ENCODE results near the gene PPP1R16B. TPM values are rescaled to one million over a fixed set of nuclear protein-coding genes. Genes with fewer than 3 reads are reported as not detected.

PPP1R16B gene
- total and polyA plus RNA-seq, 10 of the 15 experiments (the other 5 are each of a cell fraction or from before 2014, with no cell fraction given) = 13.4 to 90.2 (median 66.7) TPM

GRCh38 chr20:38962044-38962927 is 156.8 kb downstream of the PPP1R16B start, which contains the start of gene DHX35 (continued):
- TF ChIP-seq NKRF (conservative IDR thresholded peaks at IDR 0.05) (peak; percentile 86), MLLT1 (IDR thresholded peaks at IDR 0.05) (peak; percentile 66; the same call in 1 of the 2 replicates), POLR2AphosphoS5 (IDR thresholded peaks at IDR 0.05; ENCODE audit: low read length) (peak; percentile 83), CHD2 (IDR thresholded peaks at IDR 0.05; ENCODE audit: borderline replicate concordance, low read depth, low read length) (no peak; the same call in 1 of the 2 replicates), SREBF1 (IDR thresholded peaks at IDR 0.05; ENCODE audit: low read length) (0 out of 2 replicates have a peak, but pooled peaks have one; percentile 24), EGR1 (IDR thresholded peaks at IDR 0.05; ENCODE audit: borderline replicate concordance in 1 of 2, low read depth in 2 of 2, low read length in 2 of 2) (peak; percentile 20 to 93), CREM (IDR thresholded peaks at IDR 0.05; ENCODE audit: low read depth) (no peak), MYC (IDR thresholded peaks at IDR 0.05; ENCODE audit: insufficient read depth, insufficient read length, insufficient replicate concordance, low read length, severe bottlenecking) (no peak), YY1 (IDR thresholded peaks at IDR 0.05; ENCODE audit: low read depth, low read length) (peak; percentile 97), BRCA1 (IDR thresholded peaks at IDR 0.05; ENCODE audit: low read depth, low read length) (no peak), SUPT20H (IDR thresholded peaks at IDR 0.05; ENCODE audit: borderline replicate concordance, control insufficient read depth, low read depth, low read length) (no peak), ATF3 (IDR thresholded peaks at IDR 0.05; ENCODE audit: borderline replicate concordance, extremely low read depth, low read depth, low read length) (peak; percentile 94), RAD51 (IDR thresholded peaks at IDR 0.05) (peak; percentile 99)

All from GM12878 (cell line).